ENCODE results near the gene FBXL7. TPM values are rescaled to one million over a fixed set of nuclear protein-coding genes. Genes with fewer than 3 reads are reported as not detected.

Gene FBXL7
- total RNA-seq = not detected

- Mint-ChIP-seq H3K36me3 (peaks cover 3% of the 10 kb centered on the region), H3K27ac (no peak within 1 kb of the TSS), H3K27me3 (peaks cover 35% of the 10 kb centered on the region), H3K9me3 (ENCODE audit: low read depth) (no peaks in the 10 kb centered on the region), H3K4me1 (no peaks in the 10 kb centered on the region), H3K4me3 (no peak within 1 kb of the TSS)
- CTCF ChIA-PET = no interaction called here
- ATAC-seq (no peak), DNase-seq (no peak)
These were observed at the start of gene FBXL7 for GRCh38 chr5:15499528-15500324. FBXL7 (plus strand) TSS chr5:15500180.

GRCh38 chr5:15450473-15450872 is 49.5 kb upstream of the FBXL7 start:
- DNase-seq = no peak
- peaks cover 6% of the 10 kb centered on the region for H3K9me3 Mint-ChIP-seq (ENCODE audit: low read depth)
- no peaks in the 10 kb centered on the region for H3K4me1 Mint-ChIP-seq
- no peaks in the 10 kb centered on the region for H3K36me3 Mint-ChIP-seq
- no peak overlapping the region for H3K4me3 Mint-ChIP-seq
- no peaks in the 10 kb centered on the region for H3K27me3 Mint-ChIP-seq
- no peak overlapping the region for H3K27ac Mint-ChIP-seq
- ATAC-seq = no peak
- CTCF ChIA-PET = no interaction called here

- H3K4me3 Mint-ChIP-seq = no peak overlapping the region
- no peak for ATAC-seq
- H3K9me3 Mint-ChIP-seq (ENCODE audit: low read depth) = peaks cover 11% of the 10 kb centered on the region
- H3K4me1 Mint-ChIP-seq = no peaks in the 10 kb centered on the region
- CTCF ChIA-PET = no interaction called here
- H3K36me3 Mint-ChIP-seq = no peaks in the 10 kb centered on the region
- no peak for DNase-seq
- no peak overlapping the region for H3K27ac Mint-ChIP-seq
- H3K27me3 Mint-ChIP-seq = no peaks in the 10 kb centered on the region
These were observed 49.0 kb upstream of the FBXL7 start for GRCh38 chr5:15450949-15451348.

- Mint-ChIP-seq H3K27me3 (no peaks in the 10 kb centered on the region), H3K36me3 (no peaks in the 10 kb centered on the region), H3K4me1 (no peaks in the 10 kb centered on the region), H3K9me3 (ENCODE audit: low read depth) (peaks cover 11% of the 10 kb centered on the region), H3K4me3 (no peak overlapping the region), H3K27ac (no peak overlapping the region)
- CTCF ChIA-PET = no interaction called here
- no peak for ATAC-seq
- no peak for DNase-seq
These were observed 48.0 kb upstream of the FBXL7 start for GRCh38 chr5:15452030-15452429.

GRCh38 chr5:15452781-15453180 is 47.2 kb upstream of the FBXL7 start:
- Mint-ChIP-seq H3K4me1 (no peaks in the 10 kb centered on the region), H3K27ac (no peak overlapping the region)

GRCh38 chr5:15459200-15459599 is 40.8 kb upstream of the FBXL7 start:
- ATAC-seq = no peak
- no peak overlapping the region for H3K27ac Mint-ChIP-seq
- DNase-seq = no peak
- no peaks in the 10 kb centered on the region for H3K27me3 Mint-ChIP-seq
- CTCF ChIA-PET = no interaction called here
- no peaks in the 10 kb centered on the region for H3K4me1 Mint-ChIP-seq
- H3K36me3 Mint-ChIP-seq = no peaks in the 10 kb centered on the region
- H3K4me3 Mint-ChIP-seq = no peak overlapping the region
- H3K9me3 Mint-ChIP-seq (ENCODE audit: low read depth) = peaks cover 9% of the 10 kb centered on the region

More at GRCh38 chr5:15452781-15453180, 47.2 kb upstream of the FBXL7 start:
- CTCF ChIA-PET = no interaction called here
- ATAC-seq (no peak), DNase-seq (no peak)
- H3K9me3 Mint-ChIP-seq (ENCODE audit: low read depth) = peaks cover 11% of the 10 kb centered on the region
- no peak overlapping the region for H3K4me3 Mint-ChIP-seq
- H3K27me3 Mint-ChIP-seq = no peaks in the 10 kb centered on the region
- no peaks in the 10 kb centered on the region for H3K36me3 Mint-ChIP-seq

GRCh38 chr5:15463231-15463980 is 36.6 kb upstream of the FBXL7 start:
- CTCF ChIA-PET = no interaction called here
- ATAC-seq = no peak

GRCh38 chr5:15472116-15472515 is 27.9 kb upstream of the FBXL7 start:
- no peaks in the 10 kb centered on the region for H3K4me1 Mint-ChIP-seq
- CTCF ChIA-PET = no interaction called here
- H3K9me3 Mint-ChIP-seq (ENCODE audit: low read depth) = peaks cover 5% of the 10 kb centered on the region
- DNase-seq (no peak), ATAC-seq (no peak)
- no peak overlapping the region for H3K4me3 Mint-ChIP-seq
- no peak overlapping the region for H3K27ac Mint-ChIP-seq
- no peaks in the 10 kb centered on the region for H3K36me3 Mint-ChIP-seq
- no peaks in the 10 kb centered on the region for H3K27me3 Mint-ChIP-seq

More at GRCh38 chr5:15463231-15463980, 36.6 kb upstream of the FBXL7 start:
- H3K9me3 Mint-ChIP-seq (ENCODE audit: low read depth) = peaks cover 9% of the 10 kb centered on the region
- no peaks in the 10 kb centered on the region for H3K27me3 Mint-ChIP-seq
- H3K4me3 Mint-ChIP-seq = no peak overlapping the region
- H3K27ac Mint-ChIP-seq = no peak overlapping the region
- DNase-seq = no peak
- H3K4me1 Mint-ChIP-seq = no peaks in the 10 kb centered on the region
- H3K36me3 Mint-ChIP-seq = no peaks in the 10 kb centered on the region

- CTCF ChIA-PET = no interaction called here
- no peak overlapping the region for H3K4me3 Mint-ChIP-seq
These were observed 25.7 kb upstream of the FBXL7 start for GRCh38 chr5:15474143-15474719.

GRCh38 chr5:15475367-15475766 is 24.6 kb upstream of the FBXL7 start:
- ATAC-seq = no peak
- Mint-ChIP-seq H3K9me3 (ENCODE audit: low read depth) (peaks cover 5% of the 10 kb centered on the region), H3K4me1 (no peaks in the 10 kb centered on the region), H3K36me3 (no peaks in the 10 kb centered on the region), H3K27ac (no peak overlapping the region), H3K4me3 (no peak overlapping the region), H3K27me3 (no peaks in the 10 kb centered on the region)
- no peak for DNase-seq
- CTCF ChIA-PET = no interaction called here

More at GRCh38 chr5:15474143-15474719, 25.7 kb upstream of the FBXL7 start:
- ATAC-seq = no peak
- Mint-ChIP-seq H3K4me1 (no peaks in the 10 kb centered on the region), H3K36me3 (no peaks in the 10 kb centered on the region), H3K9me3 (ENCODE audit: low read depth) (peaks cover 5% of the 10 kb centered on the region), H3K27me3 (no peaks in the 10 kb centered on the region), H3K27ac (no peak overlapping the region)
- no peak for DNase-seq

GRCh38 chr5:15476977-15477376 is 23.0 kb upstream of the FBXL7 start:
- H3K4me1 Mint-ChIP-seq = no peaks in the 10 kb centered on the region
- H3K27me3 Mint-ChIP-seq = no peaks in the 10 kb centered on the region
- no peaks in the 10 kb centered on the region for H3K9me3 Mint-ChIP-seq (ENCODE audit: low read depth)
- CTCF ChIA-PET = no interaction called here
- no peak overlapping the region for H3K4me3 Mint-ChIP-seq
- DNase-seq (no peak), ATAC-seq (no peak)
- no peak overlapping the region for H3K27ac Mint-ChIP-seq
- no peaks in the 10 kb centered on the region for H3K36me3 Mint-ChIP-seq

GRCh38 chr5:15480436-15480835 is 19.5 kb upstream of the FBXL7 start:
- DNase-seq (no peak), ATAC-seq (no peak)
- Mint-ChIP-seq H3K27me3 (no peaks in the 10 kb centered on the region), H3K4me3 (no peak overlapping the region), H3K36me3 (no peaks in the 10 kb centered on the region), H3K9me3 (ENCODE audit: low read depth) (no peaks in the 10 kb centered on the region), H3K27ac (no peak overlapping the region), H3K4me1 (no peaks in the 10 kb centered on the region)
- CTCF ChIA-PET = no interaction called here

GRCh38 chr5:15483351-15484097 is 16.5 kb upstream of the FBXL7 start:
- Mint-ChIP-seq H3K27me3 (no peaks in the 10 kb centered on the region), H3K4me3 (no peak overlapping the region), H3K36me3 (no peaks in the 10 kb centered on the region), H3K27ac (no peak overlapping the region), H3K4me1 (no peaks in the 10 kb centered on the region), H3K9me3 (ENCODE audit: low read depth) (no peaks in the 10 kb centered on the region)
- CTCF ChIA-PET = no interaction called here
- ATAC-seq = no peak
- no peak for DNase-seq

All from activated CD8-positive, alpha-beta memory T cell treated with anti-CD3 and anti-CD28 coated beads, Interleukin-2, amount 10 ng/mL, durations not matched to agents 7 days and 5 days (primary cell).